Immature natural killer cell (primary cell): Measurements from ENCODE around the gene KIAA1217. TPM values are rescaled to one million over a fixed set of nuclear protein-coding genes. Genes with fewer than 3 reads are reported as not detected.
"Not testable (repeated sequence)": the region's sequence is repeated elsewhere in the genome, so short reads cannot be mapped to it uniquely, and the experiment has no call there.

Source experiments
- DNase-seq, 3 donors: peaks; one replicate each; pipeline ENCODE4 v3.0.0; 2022; ENCODE audit warnings: mixed read lengths in 1 of 3
- H3K27ac Mint-ChIP-seq, 6 donors: one replicate each; pipeline ENCODE4 v1.8.0; 2020; ENCODE audit warnings: mixed read lengths in 6 of 6, mild to moderate bottlenecking in 5 of 6, inconsistent platforms in 4 of 6, moderate library complexity in 3 of 6
- H3K27me3 Mint-ChIP-seq, 3 donors: one replicate each; pipeline ENCODE4 v1.8.0; 2020 to 2021; ENCODE audit warnings: low read depth in 3 of 3, mild to moderate bottlenecking in 3 of 3, mixed read lengths in 3 of 3, moderate library complexity in 3 of 3, inconsistent platforms in 1 of 3
- H3K36me3 Mint-ChIP-seq, 3 donors: one replicate each; pipeline ENCODE4 v1.8.0; 2020; ENCODE audit warnings: mixed read lengths in 3 of 3, inconsistent platforms in 2 of 3, mild to moderate bottlenecking in 2 of 3
- H3K4me1 Mint-ChIP-seq, 2 donors: one replicate each; pipeline ENCODE4 v1.8.0; 2020; ENCODE audit warnings: inconsistent platforms in 2 of 2, mild to moderate bottlenecking in 2 of 2, mixed read lengths in 2 of 2, moderate library complexity in 1 of 2
- H3K4me3 Mint-ChIP-seq, 5 donors: one replicate each; pipeline ENCODE4 v1.8.0; 2020; ENCODE audit warnings: mild to moderate bottlenecking in 5 of 5, mixed read lengths in 5 of 5, inconsistent platforms in 3 of 5, moderate library complexity in 3 of 5
- H3K9me3 Mint-ChIP-seq, 6 donors: one replicate each; pipeline ENCODE4 v1.8.0; 2020; ENCODE audit warnings: mild to moderate bottlenecking in 6 of 6, mixed read lengths in 6 of 6, inconsistent platforms in 4 of 6, moderate library complexity in 3 of 6
- polyA plus RNA-seq, 3 donors: library from polyadenylated mRNA; unstranded; fragments of 300-500 nt; fragmentation: Illumina TruSeq; gene quantifications; one replicate each; pipeline ENCODE4 v1.2.3, GENCODE V29; 2021

KIAA1217 gene
- polyA plus RNA-seq, 3 donors from 2014 or later = not detected

GRCh38 chr10:24442234-24442633, 233.3 kb downstream of the KIAA1217 start:
- Mint-ChIP-seq H3K4me1 (no peaks in the 10 kb centered on the region), H3K36me3 (no peaks in the 10 kb centered on the region), H3K9me3 (peaks cover 0 to 7% (median 0%) of the 10 kb centered on the region in 6 donors), H3K4me3 (no peak overlapping the region), H3K27ac (no peak overlapping the region), H3K27me3 (peaks cover 0 to 2% (median 0%) of the 10 kb centered on the region in 3 donors)
- DNase-seq = no peak

DNA sequence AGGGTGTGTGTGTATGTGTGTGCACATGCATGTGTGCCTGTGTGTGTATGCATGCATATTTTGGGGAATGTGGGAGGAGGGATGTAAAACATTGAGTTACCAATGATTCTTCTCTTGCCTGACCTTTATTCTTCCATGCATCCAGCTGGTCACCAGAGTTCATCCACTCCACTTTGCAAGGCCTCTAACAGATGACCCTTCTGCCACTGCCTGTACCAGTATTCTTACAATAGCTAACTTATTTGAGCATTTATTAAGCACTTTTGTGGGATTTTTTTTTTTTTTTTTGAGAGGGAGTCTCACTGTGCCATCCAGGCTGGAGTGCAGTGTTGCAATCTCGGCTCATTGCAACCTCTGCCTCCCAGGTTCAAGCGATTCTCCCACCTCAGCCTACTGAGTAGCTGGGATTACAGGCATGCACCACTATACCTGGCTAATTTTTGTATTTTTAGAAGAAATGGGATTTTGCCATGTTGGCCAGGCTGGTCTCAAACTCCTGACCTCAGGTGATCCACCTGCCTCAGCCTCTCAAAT, 233.8 kb downstream of the KIAA1217 start:
- not testable (repeated sequence) for H3K9me3 Mint-ChIP-seq, H3K4me3 Mint-ChIP-seq, H3K4me1 Mint-ChIP-seq, H3K27me3 Mint-ChIP-seq, H3K36me3 Mint-ChIP-seq, DNase-seq, H3K27ac Mint-ChIP-seq

GRCh38 chr10:24444337-24444736, 235.4 kb downstream of the KIAA1217 start:
- H3K27ac Mint-ChIP-seq = no peak overlapping the region
- no peaks in the 10 kb centered on the region for H3K4me1 Mint-ChIP-seq
- peaks cover 0 to 7% (median 0%) of the 10 kb centered on the region in 6 donors for H3K9me3 Mint-ChIP-seq
- no peak for DNase-seq
- no peak overlapping the region for H3K4me3 Mint-ChIP-seq
- no peaks in the 10 kb centered on the region for H3K36me3 Mint-ChIP-seq
- peaks cover 0 to 5% (median 4%) of the 10 kb centered on the region in 3 donors for H3K27me3 Mint-ChIP-seq

GRCh38 chr10:24445958-24446357, 237.0 kb downstream of the KIAA1217 start:
- not testable (repeated sequence) for H3K27ac Mint-ChIP-seq, H3K27me3 Mint-ChIP-seq, H3K36me3 Mint-ChIP-seq, DNase-seq, H3K4me1 Mint-ChIP-seq, H3K9me3 Mint-ChIP-seq, H3K4me3 Mint-ChIP-seq

GRCh38 chr10:24446739-24447138, 237.8 kb downstream of the KIAA1217 start:
- H3K27me3 Mint-ChIP-seq = peaks cover under 1 to 5% (median 4%) of the 10 kb centered on the region in 3 donors
- no peaks in the 10 kb centered on the region for H3K4me1 Mint-ChIP-seq
- peaks cover 0 to 3% (median 0%) of the 10 kb centered on the region in 6 donors for H3K9me3 Mint-ChIP-seq
- no peak for DNase-seq
- H3K27ac Mint-ChIP-seq = no peak overlapping the region
- no peaks in the 10 kb centered on the region for H3K36me3 Mint-ChIP-seq
- H3K4me3 Mint-ChIP-seq = no peak overlapping the region

- peaks cover 2 to 4% (median 4%) of the 10 kb centered on the region in 3 donors for H3K27me3 Mint-ChIP-seq
- peaks cover 0 to 3% (median 0%) of the 10 kb centered on the region in 6 donors for H3K9me3 Mint-ChIP-seq
- H3K27ac Mint-ChIP-seq = no peak overlapping the region
- DNase-seq = no peak
- no peak overlapping the region for H3K4me3 Mint-ChIP-seq
- no peaks in the 10 kb centered on the region for H3K36me3 Mint-ChIP-seq
- no peaks in the 10 kb centered on the region for H3K4me1 Mint-ChIP-seq
Measured at GRCh38 chr10:24448351-24448999, 239.5 kb downstream of the KIAA1217 start.

DNA sequence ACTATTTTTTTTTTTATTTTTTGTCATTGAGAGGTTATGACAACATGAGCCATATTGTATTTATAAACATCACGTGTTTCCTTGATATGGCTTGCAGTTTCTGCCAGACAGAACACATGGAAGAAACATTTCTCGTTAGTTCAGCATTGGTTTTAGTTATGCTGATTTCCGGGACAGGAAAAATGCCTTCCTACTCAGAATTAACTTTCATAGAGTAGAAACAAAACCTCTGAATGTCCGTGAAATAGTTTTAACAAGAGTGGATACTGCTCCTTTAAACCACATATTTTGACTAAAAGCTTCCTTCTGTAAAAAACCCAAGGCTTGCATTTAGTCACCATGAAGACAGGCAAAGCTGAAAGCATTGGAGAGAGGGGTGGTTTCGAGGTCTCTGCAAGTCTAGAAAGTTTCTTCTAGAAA, 240.4 kb downstream of the KIAA1217 start:
- H3K27ac Mint-ChIP-seq = no peak overlapping the region
- H3K36me3 Mint-ChIP-seq = no peaks in the 10 kb centered on the region
- peaks cover 2 to 4% (median 4%) of the 10 kb centered on the region in 3 donors for H3K27me3 Mint-ChIP-seq
- no peak for DNase-seq
- H3K9me3 Mint-ChIP-seq = peaks cover 0 to 3% (median 0%) of the 10 kb centered on the region in 6 donors
- H3K4me3 Mint-ChIP-seq = no peak overlapping the region
- no peaks in the 10 kb centered on the region for H3K4me1 Mint-ChIP-seq

- no peaks in the 10 kb centered on the region for H3K4me1 Mint-ChIP-seq
- H3K9me3 Mint-ChIP-seq = peaks cover 0 to 3% (median 0%) of the 10 kb centered on the region in 6 donors
- H3K27ac Mint-ChIP-seq = no peak overlapping the region
- no peak overlapping the region for H3K4me3 Mint-ChIP-seq
- no peak for DNase-seq
- peaks cover 2 to 4% (median 4%) of the 10 kb centered on the region in 3 donors for H3K27me3 Mint-ChIP-seq
- no peaks in the 10 kb centered on the region for H3K36me3 Mint-ChIP-seq
Measured at GRCh38 chr10:24449769-24450310, 240.9 kb downstream of the KIAA1217 start.

DNA sequence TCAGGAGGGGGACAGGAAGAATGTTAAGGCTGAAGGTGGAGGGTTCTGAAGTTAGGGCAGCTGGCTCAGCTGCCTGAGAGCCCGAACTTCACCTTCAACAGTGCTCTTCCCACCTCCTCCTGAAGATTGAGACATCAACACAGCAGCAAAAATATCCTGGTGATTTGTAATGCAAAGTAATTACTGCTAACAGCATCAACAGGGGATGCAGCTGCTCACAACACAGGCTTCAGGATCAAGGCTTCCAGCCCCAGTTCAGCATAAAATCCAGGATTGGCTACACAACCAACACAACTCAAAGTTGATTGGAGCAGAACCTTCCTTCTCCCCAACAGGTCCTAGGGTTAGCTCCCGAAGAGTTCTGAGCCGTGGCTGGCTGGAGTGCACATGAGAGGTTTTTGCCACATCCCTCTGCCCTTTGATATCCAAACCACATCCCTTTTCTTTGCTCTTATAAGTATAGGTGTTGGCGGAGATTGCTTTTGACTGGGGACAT, 242.4 kb downstream of the KIAA1217 start:
- Mint-ChIP-seq H3K4me3 (no peak overlapping the region), H3K27me3 (peaks cover 2 to 4% (median 4%) of the 10 kb centered on the region in 3 donors)
- no peak for DNase-seq

DNA sequence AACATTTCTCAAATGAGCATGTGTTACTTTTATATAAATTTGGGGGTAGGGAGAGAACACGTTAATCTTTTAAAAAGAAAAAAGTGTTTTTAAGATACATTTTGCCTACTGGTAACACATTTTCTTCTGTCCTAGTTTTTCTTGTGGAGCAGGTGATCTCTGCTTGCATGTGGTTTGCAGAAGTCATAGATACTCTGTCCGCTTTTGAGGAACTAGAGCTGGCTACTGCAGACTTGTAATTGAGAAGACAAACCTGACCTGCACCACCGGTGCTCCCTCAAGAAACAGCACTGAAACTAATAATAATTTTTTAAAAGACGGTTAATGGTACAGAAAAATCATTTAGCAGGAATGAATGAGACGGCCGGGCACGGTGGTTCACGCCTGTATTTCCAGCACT, 243.1 kb downstream of the KIAA1217 start:
- Mint-ChIP-seq H3K9me3 (no peaks in the 10 kb centered on the region), H3K36me3 (no peaks in the 10 kb centered on the region), H3K4me1 (no peaks in the 10 kb centered on the region), H3K27ac (no peak overlapping the region), H3K27me3 (peaks cover 2 to 4% (median 4%) of the 10 kb centered on the region in 3 donors), H3K4me3 (no peak overlapping the region)
- DNase-seq = no peak

More for the DNA sequence above, 242.4 kb downstream of the KIAA1217 start:
- Mint-ChIP-seq H3K4me1 (no peaks in the 10 kb centered on the region), H3K9me3 (peaks cover 0 to 3% (median 0%) of the 10 kb centered on the region in 6 donors), H3K36me3 (no peaks in the 10 kb centered on the region), H3K27ac (no peak overlapping the region)

DNA sequence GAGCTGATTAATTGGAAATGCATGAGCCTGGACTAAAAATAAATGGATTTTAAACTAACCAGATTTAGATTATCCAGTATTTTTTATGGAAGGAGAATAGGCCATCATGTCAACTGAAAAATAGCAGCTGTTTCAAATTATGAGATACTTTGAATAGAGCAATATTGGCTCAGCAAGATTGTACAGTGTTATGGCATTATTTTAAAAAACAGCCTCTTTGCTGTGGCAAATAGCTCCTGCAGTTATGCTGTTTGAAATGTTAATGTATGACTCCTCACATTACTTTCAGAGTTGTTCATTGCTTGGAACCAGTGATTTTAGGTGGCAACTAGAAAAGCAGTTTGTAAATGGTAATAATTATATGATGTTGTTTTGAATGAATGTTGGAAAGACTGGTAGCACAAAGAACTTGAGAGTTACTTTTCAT, 244.5 kb downstream of the KIAA1217 start:
- Mint-ChIP-seq H3K4me1 (no peaks in the 10 kb centered on the region), H3K4me3 (no peak overlapping the region), H3K9me3 (no peaks in the 10 kb centered on the region), H3K27ac (no peak overlapping the region), H3K27me3 (peaks cover 1 to 6% (median 2%) of the 10 kb centered on the region in 3 donors), H3K36me3 (no peaks in the 10 kb centered on the region)
- no peak for DNase-seq

DNA sequence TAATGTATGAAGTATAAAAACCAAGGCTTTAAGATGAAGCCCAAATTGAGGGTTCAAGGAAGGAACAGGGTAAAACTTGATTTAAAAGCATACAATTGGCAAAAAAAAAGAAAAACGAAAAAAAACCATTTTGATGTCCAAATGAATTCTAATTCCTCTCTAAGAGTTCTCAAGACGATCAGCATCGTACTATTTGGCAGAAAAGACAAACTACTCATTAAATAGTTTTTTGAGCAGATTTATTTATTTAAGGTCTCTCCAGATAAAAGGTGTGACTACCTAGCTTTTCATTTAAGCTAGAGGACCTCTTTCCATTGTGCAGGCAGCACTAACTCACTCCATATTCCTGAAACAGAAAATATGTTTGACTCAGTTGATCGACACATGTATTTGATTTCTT, 245.0 kb downstream of the KIAA1217 start:
- Mint-ChIP-seq H3K4me3 (no peak overlapping the region), H3K27ac (no peak overlapping the region), H3K4me1 (no peaks in the 10 kb centered on the region), H3K27me3 (peaks cover 1 to 6% (median 2%) of the 10 kb centered on the region in 3 donors), H3K36me3 (no peaks in the 10 kb centered on the region), H3K9me3 (no peaks in the 10 kb centered on the region)
- DNase-seq = no peak

DNA sequence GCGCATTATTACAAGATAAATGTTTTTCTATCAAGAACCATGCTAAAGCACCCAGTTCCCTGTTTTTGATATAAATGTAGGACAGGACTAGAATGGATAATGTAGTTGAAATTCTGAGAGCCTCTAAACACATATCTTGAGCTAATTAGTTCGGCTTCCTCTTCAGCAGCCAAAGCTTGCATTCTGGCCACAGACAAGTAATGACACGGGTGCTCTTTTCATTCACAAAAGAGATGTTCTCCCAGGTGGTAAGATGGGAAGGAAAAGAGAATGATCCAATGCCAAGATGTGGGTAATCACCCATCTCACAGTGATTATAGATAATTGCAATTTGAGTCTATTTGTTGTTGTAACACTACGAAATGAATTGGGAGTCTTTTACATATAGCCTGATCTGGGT, 246.5 kb downstream of the KIAA1217 start:
- no peak overlapping the region for H3K4me3 Mint-ChIP-seq
- no peak overlapping the region for H3K27ac Mint-ChIP-seq
- H3K4me1 Mint-ChIP-seq = no peaks in the 10 kb centered on the region
- H3K9me3 Mint-ChIP-seq = no peaks in the 10 kb centered on the region
- no peaks in the 10 kb centered on the region for H3K36me3 Mint-ChIP-seq
- H3K27me3 Mint-ChIP-seq = peaks cover 2 to 6% (median 3%) of the 10 kb centered on the region in 3 donors
- DNase-seq = no peak

DNA sequence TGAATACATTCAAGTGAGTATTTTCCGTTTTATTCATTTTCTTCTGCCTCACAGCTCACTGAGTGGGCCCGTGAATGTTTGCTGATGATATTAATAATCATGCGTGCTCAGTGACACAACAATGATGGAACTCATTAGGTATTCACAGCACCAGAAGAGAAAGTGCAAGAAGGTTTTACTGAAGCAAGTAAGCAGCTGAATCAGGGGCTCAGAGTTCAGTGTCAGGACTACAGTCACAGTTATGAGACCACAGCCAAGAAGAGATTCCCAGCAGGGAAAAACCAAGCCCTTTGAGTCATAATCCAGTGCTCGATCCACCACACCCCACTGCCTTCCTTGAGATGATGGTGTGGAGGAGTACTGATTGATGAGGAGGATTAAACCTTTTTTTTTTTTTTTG, 247.4 kb downstream of the KIAA1217 start:
- H3K4me3 Mint-ChIP-seq = no peak overlapping the region
- no peak overlapping the region for H3K27ac Mint-ChIP-seq
- H3K27me3 Mint-ChIP-seq = peaks cover 2 to 8% (median 3%) of the 10 kb centered on the region in 3 donors
- no peaks in the 10 kb centered on the region for H3K36me3 Mint-ChIP-seq
- no peaks in the 10 kb centered on the region for H3K4me1 Mint-ChIP-seq
- DNase-seq = no peak
- H3K9me3 Mint-ChIP-seq = no peaks in the 10 kb centered on the region
